PC-9 (cell line): ENCODE measurements around the gene NR2E3. TPM values are rescaled to one million over a fixed set of nuclear protein-coding genes. Genes with fewer than 3 reads are reported as not detected.

ENCODE experiments used
- BruUV-seq: library from RNA; stranded (reverse); fragments of 400-500 nt; replicated peaks from 2 replicates; lab custom pipeline; 2021; lab: Mats Ljungman, UMichigan
- CTCF ChIA-PET: fragments of 300-600 bp; sonication (Branson Sonifier 250); formaldehyde crosslinking; loops from one replicate; lab custom pipeline; 2022; ENCODE audit warnings: antibody characterized with exemption; lab: Charles Lee
- POLR2A ChIA-PET: fragments of 300-600 bp; sonication (Branson Sonifier 250); formaldehyde crosslinking; loops from one replicate; lab custom pipeline; 2022; ENCODE audit warnings: antibody characterized with exemption; ENCODE audit not compliant: unreplicated experiment; lab: Charles Lee
- DNase-seq, 2 experiments: peaks; one replicate each; pipeline versions ENCODE4 v3.0.0 to v3.0.0-alpha.2; 2015 to 2022; ENCODE audit warnings: mixed read lengths in 1 of 2
- H2AFZ ChIP-seq: fragments of 200-600 bp; sonication (generic); 2 replicates; pipeline ENCODE4 v1.8.1; 2017; ENCODE audit warnings: antibody characterized with exemption
- H3F3A ChIP-seq: fragments of 200-600 bp; sonication (generic); 2 replicates; pipeline ENCODE4 v1.8.1; 2017; ENCODE audit warnings: antibody characterized with exemption, mild to moderate bottlenecking, low read depth; ENCODE audit not compliant: insufficient read depth
- H3K27ac ChIP-seq: fragments of 200-600 bp; sonication (generic); 2 replicates; pipeline ENCODE4 v1.6.1; 2016; ENCODE audit warnings: mixed run types
- H3K27me3 ChIP-seq: fragments of 200-600 bp; sonication (generic); 2 replicates; pipeline ENCODE4 v1.6.1; 2016; ENCODE audit warnings: low read depth, mixed run types; ENCODE audit not compliant: insufficient read depth
- H3K36me3 ChIP-seq: fragments of 200-600 bp; sonication (generic); 2 replicates; pipeline ENCODE4 v1.6.1; 2016; ENCODE audit warnings: low read depth, mixed run types
- H3K4me1 ChIP-seq: fragments of 200-600 bp; sonication (generic); replicated peaks from 2 replicates; pipeline ENCODE4 v1.6.1; 2016; ENCODE audit warnings: mixed run types; ENCODE audit not compliant: insufficient read depth
- H3K4me2 ChIP-seq: fragments of 200-600 bp; sonication (generic); 2 replicates; pipeline ENCODE4 v1.6.1; 2017; ENCODE audit warnings: mixed run types
- H3K4me3 ChIP-seq: fragments of 200-600 bp; sonication (generic); 2 replicates; pipeline ENCODE4 v1.6.1; 2016; ENCODE audit warnings: mixed run types
- H3K79me2 ChIP-seq: fragments of 200-600 bp; sonication (generic); 2 replicates; pipeline ENCODE4 v1.6.1; 2017; ENCODE audit warnings: low read depth, mixed run types
- H3K9me2 ChIP-seq: fragments of 200-600 bp; sonication (generic); 2 replicates; pipeline ENCODE4 v1.8.1; 2017; ENCODE audit warnings: mild to moderate bottlenecking; ENCODE audit not compliant: insufficient read depth
- H3K9me3 ChIP-seq: fragments of 200-600 bp; sonication (generic); 2 replicates; pipeline ENCODE4 v1.8.1; 2016; ENCODE audit warnings: low read depth; ENCODE audit not compliant: insufficient read depth
- H4K20me1 ChIP-seq: fragments of 200-600 bp; sonication (generic); 2 replicates; pipeline ENCODE4 v1.8.1; 2017; ENCODE audit not compliant: insufficient read depth
- EZH2 ChIP-seq: fragments of 200-600 bp; sonication (generic); IDR thresholded peaks from 2 replicates; pipeline ENCODE4 v1.8.0; 2017; ENCODE audit warnings: antibody characterized with exemption, low read depth
- intact Hi-C: fragments of 100-400 bp; cut with micrococcal nuclease; formaldehyde crosslinking; loops from one replicate; pipeline ENCODE4 v1.10.0; 2022; ENCODE audit not compliant: unreplicated experiment
- total RNA-seq: library from RNA; stranded (reverse); gene quantifications from 2 replicates; pipeline ENCODE4 v1.2.3, GENCODE V29; 2021
- TF ChIP-seq, protein P1 (sequence below): fragments of 200-600 bp; sonication (generic); conservative IDR thresholded peaks from 2 replicates; pipeline ENCODE4 v1.6.1; 2017; ENCODE audit warnings: mixed run types, antibody characterized with exemption, mild to moderate bottlenecking, moderate library complexity

The NR2E3 gene
- total RNA-seq, 1 experiment from 2014 or later, result 1.5 TPM

GRCh38 chr15:71786673-71787072, 23.7 kb upstream of the NR2E3 start:
- Histone ChIP-seq H3K4me3 (no peak overlapping the region), H3K27me3 (no peaks in the 10 kb centered on the region), H4K20me1 (no peaks in the 10 kb centered on the region), H3K9me3 (no peaks in the 10 kb centered on the region), H3K27ac (no peak overlapping the region), H3K9me2 (no peaks in the 10 kb centered on the region), H3F3A (peaks cover 20% of the 10 kb centered on the region), H3K4me1 (peaks cover 32% of the 10 kb centered on the region), H2AFZ (no peak overlapping the region), H3K36me3 (no peaks in the 10 kb centered on the region), H3K79me2 (no peaks in the 10 kb centered on the region), H3K4me2 (no peak overlapping the region)
- intact Hi-C loops, result no loop called here
- no peak for DNase-seq
- POLR2A ChIA-PET, result no interaction called here
- CTCF ChIA-PET, result interaction anchor here (0.9 kb wide), 1 partner anchor 34 kb away, joined by 3 read pairs; no protein-coding TSS in a partner anchor
- no TSS peak for BruUV-seq
- no peak for TF ChIP-seq EZH2
- TF ChIP-seq, protein P1, sequence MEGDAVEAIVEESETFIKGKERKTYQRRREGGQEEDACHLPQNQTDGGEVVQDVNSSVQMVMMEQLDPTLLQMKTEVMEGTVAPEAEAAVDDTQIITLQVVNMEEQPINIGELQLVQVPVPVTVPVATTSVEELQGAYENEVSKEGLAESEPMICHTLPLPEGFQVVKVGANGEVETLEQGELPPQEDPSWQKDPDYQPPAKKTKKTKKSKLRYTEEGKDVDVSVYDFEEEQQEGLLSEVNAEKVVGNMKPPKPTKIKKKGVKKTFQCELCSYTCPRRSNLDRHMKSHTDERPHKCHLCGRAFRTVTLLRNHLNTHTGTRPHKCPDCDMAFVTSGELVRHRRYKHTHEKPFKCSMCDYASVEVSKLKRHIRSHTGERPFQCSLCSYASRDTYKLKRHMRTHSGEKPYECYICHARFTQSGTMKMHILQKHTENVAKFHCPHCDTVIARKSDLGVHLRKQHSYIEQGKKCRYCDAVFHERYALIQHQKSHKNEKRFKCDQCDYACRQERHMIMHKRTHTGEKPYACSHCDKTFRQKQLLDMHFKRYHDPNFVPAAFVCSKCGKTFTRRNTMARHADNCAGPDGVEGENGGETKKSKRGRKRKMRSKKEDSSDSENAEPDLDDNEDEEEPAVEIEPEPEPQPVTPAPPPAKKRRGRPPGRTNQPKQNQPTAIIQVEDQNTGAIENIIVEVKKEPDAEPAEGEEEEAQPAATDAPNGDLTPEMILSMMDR, result no peak

GRCh38 chr15:71788646-71789579, 21.4 kb upstream of the NR2E3 start:
- no peak for DNase-seq
- Histone ChIP-seq H3K79me2 (no peaks in the 10 kb centered on the region), H3K27me3 (no peaks in the 10 kb centered on the region), H3F3A (peaks cover 23% of the 10 kb centered on the region), H2AFZ (no peak overlapping the region), H3K4me2 (no peak overlapping the region), H3K4me1 (peaks cover 46% of the 10 kb centered on the region), H3K9me2 (no peaks in the 10 kb centered on the region), H4K20me1 (no peaks in the 10 kb centered on the region), H3K27ac (no peak overlapping the region), H3K36me3 (no peaks in the 10 kb centered on the region), H3K9me3 (no peaks in the 10 kb centered on the region), H3K4me3 (no peak overlapping the region)
- BruUV-seq, result no TSS peak
- TF ChIP-seq, protein P1, result no peak
- no peak for TF ChIP-seq EZH2
- CTCF ChIA-PET, result no interaction called here
- POLR2A ChIA-PET, result no interaction called here
- intact Hi-C loops, result no loop called here

GRCh38 chr15:71789616-71790015, 20.7 kb upstream of the NR2E3 start:
- Histone ChIP-seq H3K4me2 (peak overlapping the region; percentile 68), H3K36me3 (no peaks in the 10 kb centered on the region), H3K27ac (peak overlapping the region; percentile 95), H3K9me2 (no peaks in the 10 kb centered on the region), H3K9me3 (no peaks in the 10 kb centered on the region), H3K4me3 (no peak overlapping the region), H3K27me3 (no peaks in the 10 kb centered on the region), H4K20me1 (no peaks in the 10 kb centered on the region), H3F3A (peaks cover 23% of the 10 kb centered on the region), H3K4me1 (peaks cover 46% of the 10 kb centered on the region), H3K79me2 (no peaks in the 10 kb centered on the region), H2AFZ (no peak overlapping the region)
- CTCF ChIA-PET, result interaction anchor here (0.5 to 0.8 kb wide), 2 partner anchors 36 to 37 kb away, joined by 3 to 6 read pairs; no protein-coding TSS in a partner anchor
- no peak for DNase-seq
- POLR2A ChIA-PET, result interaction anchor here (0.5 to 0.6 kb wide), 4 partner anchors 46 to 380 kb away, joined by 3 to 5 read pairs (median 4); no protein-coding TSS in a partner anchor
- BruUV-seq, result no TSS peak
- intact Hi-C loops, result loop anchor here (2.0 kb wide), 2 partner anchors 43 to 495 kb away; no protein-coding TSS in a partner anchor
- TF ChIP-seq, protein P1, result no peak
- no peak for TF ChIP-seq EZH2
